ENCODE data around the gene C3orf20. TPM values are rescaled to one million over a fixed set of nuclear protein-coding genes. Genes with fewer than 3 reads are reported as not detected.
A peak's percentile ranks its signal among the peaks of the same experiment; 100 is the strongest.
"Not testable (repeated sequence)": the region's sequence is repeated elsewhere in the genome, so short reads cannot be mapped to it uniquely, and the experiment has no call there.

Gene C3orf20
- total RNA-seq, 1 donor from 2014 or later: 0.13 TPM

DNA sequence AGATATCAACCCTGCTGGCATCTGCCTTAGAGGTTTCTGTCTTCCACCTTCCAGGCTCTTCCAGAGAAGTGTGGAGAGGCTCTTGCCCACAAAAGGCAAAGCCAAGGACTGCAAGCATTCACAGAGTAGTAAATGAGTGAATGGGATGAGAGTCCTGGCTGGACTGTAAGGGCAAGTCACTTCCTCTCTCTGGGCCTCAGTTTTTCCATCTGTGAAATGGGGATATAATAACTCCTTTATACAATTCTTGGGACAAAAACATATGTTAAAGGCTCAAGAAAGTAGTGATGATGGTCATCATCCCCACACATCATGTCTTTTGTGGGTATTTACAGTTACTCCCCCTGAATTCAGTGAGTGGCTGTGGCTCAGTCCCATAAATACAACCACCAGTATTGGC lies 133.1 kb downstream of the C3orf20 start:
- Mint-ChIP-seq H3K4me3 (ENCODE audit: unreplicated experiment) (no peak overlapping the region), H3K27ac (ENCODE audit: unreplicated experiment) (no peak overlapping the region), H3K27me3 (ENCODE audit: unreplicated experiment) (peaks cover 40% of the 10 kb centered on the region), H3K4me1 (ENCODE audit: unreplicated experiment) (peaks cover 73% of the 10 kb centered on the region), H3K9me3 (ENCODE audit: unreplicated experiment) (no peaks in the 10 kb centered on the region), H3K36me3 (ENCODE audit: low read depth, unreplicated experiment) (peaks cover 19% of the 10 kb centered on the region)
- DNase-seq (ENCODE audit: low spot score): no peak
- no peak for TF ChIP-seq CTCF (IDR thresholded peaks at IDR 0.05; ENCODE audit: unreplicated experiment)

DNA sequence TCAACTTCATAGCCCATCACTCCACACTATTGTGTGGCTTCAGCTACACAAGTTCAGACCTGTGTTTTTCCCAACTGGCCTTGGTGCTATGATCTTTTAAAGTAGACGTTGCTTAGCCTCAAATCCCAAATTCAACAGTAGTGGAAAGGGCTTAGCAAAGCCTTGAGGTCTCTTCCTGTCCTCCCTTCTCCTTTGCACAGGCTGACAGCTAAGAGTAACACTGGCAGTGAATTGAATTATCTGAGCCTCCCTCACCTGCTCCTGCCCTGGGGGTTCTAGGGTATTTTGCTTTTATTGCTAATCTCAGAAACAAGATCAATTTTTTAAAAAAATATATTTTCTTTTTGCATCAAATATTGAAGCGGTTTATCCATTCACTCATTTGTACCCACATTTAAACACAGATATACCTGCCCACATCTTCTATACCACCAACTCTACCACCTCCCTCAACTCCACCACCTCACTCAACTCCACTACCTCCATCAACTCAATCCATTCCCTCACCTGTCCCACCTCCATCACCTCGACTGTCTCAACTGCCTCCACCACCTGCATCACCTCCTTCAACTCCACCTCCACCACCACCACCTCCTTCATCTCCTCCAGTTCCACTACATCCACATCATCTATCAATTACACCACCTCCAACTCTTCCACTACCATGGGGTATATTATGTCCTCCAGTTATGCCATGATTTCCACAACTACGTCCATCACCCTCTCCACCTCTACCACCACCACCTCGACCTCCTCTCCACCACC lies 133.7 kb downstream of the C3orf20 start:
- no peak for DNase-seq (ENCODE audit: low spot score)
- peaks cover 73% of the 10 kb centered on the region for H3K4me1 Mint-ChIP-seq (ENCODE audit: unreplicated experiment)
- peak overlapping the region; percentile 32 for H3K4me3 Mint-ChIP-seq (ENCODE audit: unreplicated experiment)
- TF ChIP-seq CTCF (IDR thresholded peaks at IDR 0.05; ENCODE audit: unreplicated experiment): no peak
- peak overlapping the region; percentile 0 for H3K27ac Mint-ChIP-seq (ENCODE audit: unreplicated experiment)
- peaks cover 38% of the 10 kb centered on the region for H3K27me3 Mint-ChIP-seq (ENCODE audit: unreplicated experiment)
- H3K36me3 Mint-ChIP-seq (ENCODE audit: low read depth, unreplicated experiment): peaks cover 21% of the 10 kb centered on the region
- no peaks in the 10 kb centered on the region for H3K9me3 Mint-ChIP-seq (ENCODE audit: unreplicated experiment)

DNA sequence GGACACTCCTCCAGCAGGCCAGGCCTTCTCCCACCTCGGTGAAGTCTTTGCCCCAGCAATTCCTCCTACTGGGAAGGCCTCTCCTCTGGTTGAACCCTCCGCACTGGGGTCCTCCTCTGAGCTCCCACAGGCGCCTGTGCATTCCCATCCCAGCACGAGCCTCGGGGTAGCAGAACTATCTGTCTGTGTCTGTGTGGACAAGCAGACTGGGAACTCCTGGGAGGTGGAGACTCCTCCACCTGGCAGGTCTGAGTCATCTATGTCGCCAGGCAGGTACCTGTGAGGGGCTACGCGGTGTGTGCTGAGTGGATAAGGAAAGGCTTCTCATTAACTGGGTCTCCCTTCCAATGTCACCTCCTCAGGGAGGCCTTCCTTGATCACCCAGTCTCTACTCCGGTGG lies 134.7 kb downstream of the C3orf20 start:
- H3K9me3 Mint-ChIP-seq (ENCODE audit: unreplicated experiment); DNase-seq (ENCODE audit: low spot score): not testable (repeated sequence)
- H3K27me3 Mint-ChIP-seq (ENCODE audit: unreplicated experiment): peaks cover 33% of the 10 kb centered on the region
- H3K36me3 Mint-ChIP-seq (ENCODE audit: low read depth, unreplicated experiment): peaks cover 25% of the 10 kb centered on the region
- H3K4me1 Mint-ChIP-seq (ENCODE audit: unreplicated experiment): peaks cover 73% of the 10 kb centered on the region
- peak overlapping the region; percentile 89 for H3K27ac Mint-ChIP-seq (ENCODE audit: unreplicated experiment)
- peak overlapping the region; percentile 89 for H3K4me3 Mint-ChIP-seq (ENCODE audit: unreplicated experiment)

GRCh38 chr3:14810070-14810791 lies 135.3 kb downstream of the C3orf20 start:
- H3K4me1 Mint-ChIP-seq (ENCODE audit: unreplicated experiment): peaks cover 73% of the 10 kb centered on the region
- H3K36me3 Mint-ChIP-seq (ENCODE audit: low read depth, unreplicated experiment): peaks cover 31% of the 10 kb centered on the region
- peak overlapping the region; percentile 89 for H3K27ac Mint-ChIP-seq (ENCODE audit: unreplicated experiment)
- DNase-seq (ENCODE audit: low spot score): peak; percentile 70
- H3K9me3 Mint-ChIP-seq (ENCODE audit: unreplicated experiment): no peaks in the 10 kb centered on the region
- H3K4me3 Mint-ChIP-seq (ENCODE audit: unreplicated experiment): peak overlapping the region; percentile 89
- H3K27me3 Mint-ChIP-seq (ENCODE audit: unreplicated experiment): peaks cover 27% of the 10 kb centered on the region
- no peak for TF ChIP-seq CTCF (IDR thresholded peaks at IDR 0.05; ENCODE audit: unreplicated experiment)

DNA sequence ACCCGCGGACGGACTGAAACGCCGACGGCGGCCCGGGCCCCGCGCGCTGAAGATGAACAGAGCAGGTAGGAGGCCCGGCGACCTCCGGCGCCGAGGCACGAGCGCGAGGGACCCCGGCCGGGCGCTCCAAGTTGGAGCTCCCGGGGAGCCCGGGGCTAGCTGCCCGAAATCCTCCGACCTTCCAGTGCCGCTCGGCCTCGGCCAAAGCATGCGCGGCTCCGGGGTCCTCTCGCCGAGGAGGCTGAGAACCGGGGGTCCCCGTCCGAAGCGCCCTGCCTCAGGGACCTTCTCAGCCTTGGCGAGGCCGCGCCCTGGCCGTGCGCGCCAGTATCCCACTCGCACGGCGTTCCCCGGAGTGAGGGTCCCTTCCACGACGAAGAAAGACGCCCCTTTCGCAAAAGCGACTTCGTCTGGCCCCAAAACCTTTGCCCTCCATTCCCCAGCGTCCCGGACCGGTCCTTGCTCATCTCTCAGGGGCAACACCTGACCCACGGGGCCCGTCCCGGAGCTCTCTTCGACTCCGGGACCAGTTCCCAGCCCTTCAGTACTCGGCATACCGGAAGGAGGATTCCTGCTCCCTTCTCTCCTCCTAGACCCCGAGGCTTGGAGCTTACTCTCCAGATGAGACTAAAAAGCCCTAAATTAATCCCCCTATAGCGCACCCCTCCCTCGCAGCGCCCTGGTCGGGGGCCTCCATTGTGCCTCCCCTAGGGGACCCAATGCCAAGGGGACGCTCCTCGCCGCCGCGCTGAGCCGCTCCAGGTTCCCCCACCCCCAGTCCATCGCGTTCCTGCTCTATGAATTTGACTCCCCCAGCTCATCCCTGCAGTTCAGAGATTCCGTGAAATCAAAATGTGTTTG lies 136.1 kb downstream of the C3orf20 start:
- DNase-seq (ENCODE audit: low spot score): peak; percentile 27
- no peak for TF ChIP-seq CTCF (IDR thresholded peaks at IDR 0.05; ENCODE audit: unreplicated experiment)

More for the DNA sequence above, 136.1 kb downstream of the C3orf20 start:
- Mint-ChIP-seq H3K9me3 (ENCODE audit: unreplicated experiment) (no peaks in the 10 kb centered on the region), H3K4me3 (ENCODE audit: unreplicated experiment) (peak overlapping the region; percentile 99), H3K27me3 (ENCODE audit: unreplicated experiment) (peaks cover 26% of the 10 kb centered on the region), H3K4me1 (ENCODE audit: unreplicated experiment) (peaks cover 75% of the 10 kb centered on the region), H3K36me3 (ENCODE audit: low read depth, unreplicated experiment) (peaks cover 36% of the 10 kb centered on the region), H3K27ac (ENCODE audit: unreplicated experiment) (peak overlapping the region; percentile 96)
